GM08714 (cell line): Measurements from ENCODE around the gene PGS1.

Experiments
- H3K4me3 ChIP-seq: fragments of 200-500 bp; sonication (Bioruptor generic); 2 replicates; pipeline ENCODE4 v1.5.1; 2014; ENCODE audit warnings: mild to moderate bottlenecking, low read length, inconsistent platforms
- ZNF274 ChIP-seq: IDR thresholded peaks from 2 replicates; pipeline ENCODE4 v1.6.1; 2012; ENCODE audit warnings: mild to moderate bottlenecking, low read depth, low read length

Gene PGS1

DNA sequence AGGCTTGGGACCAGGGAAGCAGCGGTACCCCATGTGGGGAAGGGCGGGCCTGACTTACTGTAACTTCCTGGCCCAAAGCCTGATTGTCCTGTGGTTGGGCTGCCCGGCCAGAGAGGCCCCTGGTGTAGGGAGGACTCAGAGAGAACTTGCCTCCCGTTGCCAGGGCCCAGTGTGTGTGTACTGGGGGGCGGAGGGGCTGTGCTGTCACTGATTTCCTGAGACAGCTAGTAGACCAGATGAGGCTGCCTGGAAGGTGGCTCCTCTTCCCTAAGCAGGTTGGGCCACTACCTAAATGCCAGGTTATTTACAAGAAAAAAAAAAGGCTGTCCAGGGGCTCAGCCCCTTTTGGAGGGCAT lies 35.3 kb upstream of the PGS1 start:
- no peak overlapping the region for H3K4me3 ChIP-seq
- no peak for TF ChIP-seq ZNF274

DNA sequence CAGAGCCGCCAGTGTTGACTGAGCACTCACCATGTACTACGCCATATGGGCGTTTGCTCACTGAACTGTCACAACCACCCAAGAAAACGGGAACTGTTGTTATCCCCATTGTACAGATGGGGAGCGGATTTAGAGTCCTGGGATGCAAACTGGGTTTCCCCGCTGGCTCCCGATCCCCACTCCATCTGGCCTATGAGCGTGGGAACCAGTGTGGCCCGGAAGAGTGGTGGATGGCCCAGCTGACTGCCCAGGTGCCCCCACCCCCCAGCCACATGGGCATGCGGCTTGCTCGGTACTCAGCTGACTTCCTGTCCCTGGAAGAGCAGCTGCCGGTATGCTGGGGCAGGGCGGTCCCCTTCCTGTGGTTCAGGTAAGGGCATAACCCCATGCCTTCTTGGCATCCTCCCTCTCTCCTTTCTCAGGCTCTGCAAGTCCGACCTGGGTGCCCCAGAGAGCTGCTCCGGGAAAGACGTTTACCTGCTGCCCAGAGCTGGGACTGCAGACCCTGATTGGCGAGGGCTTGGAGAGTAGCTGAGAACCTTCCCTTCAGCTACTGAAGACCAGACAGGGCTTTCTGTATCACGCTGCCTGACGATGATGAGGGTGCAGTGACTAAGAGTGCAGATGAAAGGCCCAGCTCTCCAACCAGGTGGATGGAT lies 34.8 kb upstream of the PGS1 start:
- TF ChIP-seq ZNF274: no peak
- H3K4me3 ChIP-seq: no peak overlapping the region

DNA sequence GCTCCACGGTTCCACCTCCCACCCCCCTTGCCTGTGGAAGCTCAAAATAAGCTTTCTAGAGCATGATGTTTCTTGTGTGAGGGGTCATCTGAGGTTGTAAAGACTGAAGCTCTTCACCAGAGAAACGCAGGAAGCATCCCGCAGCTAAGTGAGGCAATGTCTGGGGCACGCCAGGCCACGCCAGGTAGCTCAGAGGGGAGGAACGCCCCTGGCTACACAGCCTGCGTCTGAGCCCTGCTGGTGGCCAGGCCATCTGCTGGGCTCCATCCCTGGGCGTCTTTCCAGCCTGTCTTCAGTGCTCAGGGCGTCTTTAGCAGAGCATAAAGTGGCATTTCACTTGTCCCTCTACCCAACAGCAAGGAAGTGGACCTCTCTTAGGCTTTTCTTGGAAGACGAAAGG lies 33.8 kb upstream of the PGS1 start:
- H3K4me3 ChIP-seq: no peak overlapping the region
- no peak for TF ChIP-seq ZNF274

DNA sequence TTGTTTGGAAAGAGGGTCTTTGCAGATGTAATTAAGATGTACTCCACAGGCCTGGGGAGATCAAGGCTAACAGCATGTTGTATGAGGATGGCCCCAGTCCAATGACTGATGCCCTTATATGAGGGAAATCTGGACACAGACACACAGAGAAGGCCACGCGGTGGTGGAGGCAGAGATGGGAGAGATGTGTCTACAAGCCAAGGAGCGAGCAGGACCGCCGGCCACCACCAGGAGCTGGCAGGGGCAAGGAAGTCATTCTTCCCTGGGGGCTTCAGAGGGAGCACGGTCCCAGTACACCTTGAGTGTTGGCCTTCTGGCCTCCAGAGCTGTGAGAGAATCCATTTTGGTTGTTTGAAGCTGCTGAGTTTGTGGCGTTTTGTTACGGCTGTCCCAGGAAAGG lies 33.3 kb upstream of the PGS1 start:
- H3K4me3 ChIP-seq: no peak overlapping the region
- no peak for TF ChIP-seq ZNF274

DNA sequence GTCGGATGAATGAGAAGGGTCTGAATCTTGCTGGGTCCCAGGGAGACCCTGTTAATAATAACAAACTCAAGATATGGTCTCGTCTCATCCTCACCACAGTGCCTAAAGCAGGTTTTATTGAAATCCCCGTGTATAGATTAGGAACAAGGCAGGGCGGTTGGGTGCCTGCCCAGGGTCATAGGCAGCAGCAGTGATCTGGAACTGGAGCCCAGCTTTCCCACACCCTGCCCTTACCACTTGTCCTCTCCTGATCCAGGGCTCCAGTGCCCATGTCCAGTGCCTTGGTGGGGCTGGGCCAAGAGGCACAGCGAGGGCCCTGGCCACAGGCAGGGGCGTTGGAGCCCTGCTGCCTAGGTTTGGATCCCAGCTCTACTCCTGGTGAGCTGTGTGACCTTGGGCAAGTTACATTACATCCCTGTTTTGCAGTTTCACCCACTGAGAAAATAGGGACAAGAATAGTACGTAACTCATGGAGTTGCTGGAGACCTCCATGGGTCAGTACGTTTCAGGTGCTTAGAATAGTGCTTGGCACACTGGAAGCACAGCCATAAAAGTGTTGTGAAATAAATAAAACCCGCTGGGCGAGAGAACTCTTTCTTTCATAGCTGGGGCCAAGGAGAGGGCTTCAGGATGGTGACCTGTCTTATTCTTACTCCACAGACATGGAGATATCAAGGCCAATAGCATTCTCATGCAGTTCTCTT lies 32.5 kb upstream of the PGS1 start:
- TF ChIP-seq ZNF274: no peak

DNA sequence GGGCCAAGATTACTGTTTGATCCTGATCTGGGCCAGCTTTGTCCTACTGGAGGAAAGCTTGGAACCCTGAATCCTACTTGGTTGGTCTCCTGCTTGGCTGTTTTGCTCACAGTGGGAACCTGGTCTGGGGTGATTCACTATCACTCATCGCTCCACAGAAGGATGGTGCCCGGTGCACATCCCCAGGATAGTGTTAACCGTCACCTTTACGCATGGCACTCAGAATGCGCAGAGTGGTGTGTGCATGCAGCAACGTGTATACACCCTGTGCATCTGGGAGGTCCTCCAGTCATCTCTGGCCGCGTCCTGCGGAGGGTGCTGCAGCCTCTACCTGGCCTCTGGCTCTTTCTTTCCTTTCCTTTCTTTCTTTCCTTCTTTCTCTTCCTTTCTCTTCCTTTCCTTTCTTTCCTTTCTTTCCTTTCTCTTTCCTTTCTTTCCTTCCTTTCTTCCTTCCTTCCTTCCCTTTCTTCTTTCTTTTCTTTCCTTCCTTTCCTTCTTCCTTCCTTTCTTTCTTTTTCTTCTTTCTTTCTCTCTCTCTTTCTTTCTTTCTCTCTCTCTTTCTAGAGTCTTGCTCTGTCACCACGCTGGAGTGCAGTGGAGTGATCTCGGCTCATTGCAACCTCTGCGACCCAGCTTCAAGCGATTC lies 31.7 kb upstream of the PGS1 start:
- no peak for TF ChIP-seq ZNF274
- no peak overlapping the region for H3K4me3 ChIP-seq

More for the DNA sequence above, 32.5 kb upstream of the PGS1 start:
- no peak overlapping the region for H3K4me3 ChIP-seq

DNA sequence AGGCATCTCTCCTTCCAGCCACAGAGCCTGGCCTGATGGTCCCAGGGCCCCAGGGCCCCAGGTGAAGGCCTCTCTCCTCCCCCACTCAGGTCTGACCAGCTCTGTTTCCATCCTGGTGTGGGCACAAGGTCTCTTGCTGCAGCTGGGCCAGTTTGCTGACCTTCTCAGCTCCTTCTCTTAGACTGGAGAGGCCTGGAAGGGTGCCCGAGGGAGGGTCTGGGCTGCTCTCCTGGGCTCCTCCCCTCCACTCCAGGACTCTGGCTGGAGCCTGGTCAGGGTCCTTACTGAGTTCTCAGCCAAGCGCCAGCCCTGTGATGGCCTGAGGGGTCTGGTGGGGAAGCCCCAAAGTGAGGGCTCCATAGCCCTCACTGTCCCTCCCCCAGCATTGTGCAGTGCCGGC lies 31.0 kb upstream of the PGS1 start:
- H3K4me3 ChIP-seq: no peak overlapping the region
- TF ChIP-seq ZNF274: no peak

DNA sequence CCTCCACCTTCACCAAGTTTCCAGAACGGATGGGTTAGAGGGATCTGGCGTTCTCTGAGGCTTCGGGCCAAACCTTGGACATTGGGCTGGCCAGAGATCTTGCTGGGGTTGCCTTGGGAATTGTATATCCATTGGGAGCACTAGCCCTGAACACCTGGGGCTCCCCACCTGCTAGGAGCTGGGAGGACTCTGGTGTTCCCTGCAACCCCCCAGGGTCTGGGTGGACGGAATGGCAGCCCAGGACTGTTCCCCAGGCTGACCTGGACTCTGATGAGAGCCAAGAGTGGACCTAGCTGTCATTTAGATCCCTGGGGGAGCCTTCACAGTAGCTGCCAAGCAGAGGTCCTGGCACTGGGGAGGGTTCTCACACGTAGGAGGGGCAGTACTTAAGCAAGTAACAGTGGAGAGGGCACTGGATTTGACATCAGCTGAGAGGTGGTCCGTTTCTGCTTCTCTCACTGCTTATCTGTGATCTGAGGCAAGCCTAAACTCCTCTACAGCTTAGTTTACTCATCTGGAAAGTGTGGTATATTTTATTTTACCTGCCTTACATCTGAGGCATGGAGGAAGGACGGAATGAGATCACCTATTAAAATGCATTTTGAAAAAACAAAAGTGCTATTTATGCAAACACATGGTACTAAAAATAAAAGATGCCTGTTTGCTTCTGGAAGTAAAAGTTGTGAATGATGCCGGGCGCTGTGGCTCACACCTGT lies 30.2 kb upstream of the PGS1 start:
- no peak overlapping the region for H3K4me3 ChIP-seq
- TF ChIP-seq ZNF274: no peak

DNA sequence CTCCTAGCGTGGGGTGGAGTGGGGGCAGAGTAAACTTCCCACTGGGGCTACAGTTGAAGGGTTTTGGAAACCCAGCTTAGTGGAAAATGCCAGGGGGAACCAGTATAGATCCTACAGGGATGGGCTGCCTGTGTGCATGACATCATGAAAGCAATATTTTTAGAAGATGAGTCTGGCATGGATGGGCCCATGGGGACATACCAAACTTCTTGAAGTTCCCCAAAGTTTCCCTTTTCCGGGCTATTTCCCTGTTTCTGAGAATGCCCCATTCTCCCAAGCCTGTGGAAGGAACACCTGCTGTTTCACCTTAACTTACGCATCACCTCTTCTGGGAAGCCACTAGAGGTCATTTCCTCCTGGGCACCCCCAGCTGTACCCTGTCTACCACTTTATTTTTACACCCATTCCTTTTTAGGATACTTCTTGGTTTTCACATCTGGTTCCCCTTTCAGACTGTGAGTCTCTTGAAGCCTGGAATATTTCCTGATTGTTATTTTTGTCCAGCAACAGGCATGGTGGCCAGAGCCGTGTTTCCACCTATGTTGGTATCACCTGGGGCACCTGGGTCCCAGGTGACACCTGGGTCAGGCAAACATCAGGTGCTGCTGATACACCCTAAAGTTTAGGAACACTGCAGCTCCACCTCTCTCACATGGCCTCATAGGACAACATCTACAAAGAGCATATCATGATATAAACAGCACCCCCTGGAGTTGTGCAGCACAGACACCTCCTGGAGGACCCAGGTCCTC lies 28.4 kb upstream of the PGS1 start:
- TF ChIP-seq ZNF274: no peak
- no peak overlapping the region for H3K4me3 ChIP-seq

DNA sequence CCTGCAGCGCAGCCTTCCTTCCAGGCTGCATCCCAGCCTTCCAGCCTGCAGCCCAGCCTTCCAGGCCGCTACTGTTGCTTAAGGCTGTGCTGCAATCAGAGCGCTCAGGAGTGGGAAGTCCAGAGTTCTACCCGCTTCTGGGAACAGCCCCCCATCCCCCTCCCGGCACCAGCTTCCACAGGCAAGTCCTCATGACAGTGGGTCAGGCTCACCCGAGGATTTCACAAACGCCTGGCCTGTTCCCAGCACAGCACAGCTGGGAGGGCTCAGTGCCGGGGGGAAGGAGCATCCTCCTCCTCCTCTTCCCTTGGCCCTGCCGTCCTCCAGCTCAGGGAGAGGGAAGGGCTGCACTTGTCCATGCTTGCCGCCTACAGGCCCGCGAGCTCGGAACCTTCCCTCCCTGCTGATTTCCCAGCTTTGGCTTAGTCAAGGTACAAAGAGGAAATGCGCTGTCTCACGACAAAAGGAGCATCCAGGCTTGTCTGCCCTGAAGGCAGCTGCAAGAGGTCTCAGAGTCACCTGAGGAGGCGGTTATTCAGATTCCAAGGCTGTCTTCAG lies 26.9 kb upstream of the PGS1 start:
- no peak overlapping the region for H3K4me3 ChIP-seq
- TF ChIP-seq ZNF274: no peak

DNA sequence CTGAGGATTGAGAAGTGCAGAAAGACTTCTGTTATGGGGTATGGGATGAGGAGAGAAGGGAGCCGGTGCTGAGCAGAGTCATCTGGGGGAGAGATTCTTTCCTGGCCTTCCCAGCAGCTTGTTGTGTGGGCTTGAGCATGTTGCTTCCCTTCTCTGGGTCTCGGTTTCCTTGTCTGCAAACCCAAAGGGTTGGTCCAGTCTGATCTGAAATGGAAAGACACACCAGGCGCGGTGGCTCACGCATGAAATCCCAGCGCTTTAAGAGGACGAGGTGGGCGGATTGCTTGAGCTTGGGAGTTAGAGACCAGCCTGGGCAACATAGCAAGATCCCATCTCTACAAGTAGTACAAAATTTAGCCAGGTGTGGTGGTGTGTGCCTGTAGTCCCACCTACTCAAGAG lies 24.6 kb upstream of the PGS1 start:
- H3K4me3 ChIP-seq: no peak overlapping the region
- TF ChIP-seq ZNF274: no peak

DNA sequence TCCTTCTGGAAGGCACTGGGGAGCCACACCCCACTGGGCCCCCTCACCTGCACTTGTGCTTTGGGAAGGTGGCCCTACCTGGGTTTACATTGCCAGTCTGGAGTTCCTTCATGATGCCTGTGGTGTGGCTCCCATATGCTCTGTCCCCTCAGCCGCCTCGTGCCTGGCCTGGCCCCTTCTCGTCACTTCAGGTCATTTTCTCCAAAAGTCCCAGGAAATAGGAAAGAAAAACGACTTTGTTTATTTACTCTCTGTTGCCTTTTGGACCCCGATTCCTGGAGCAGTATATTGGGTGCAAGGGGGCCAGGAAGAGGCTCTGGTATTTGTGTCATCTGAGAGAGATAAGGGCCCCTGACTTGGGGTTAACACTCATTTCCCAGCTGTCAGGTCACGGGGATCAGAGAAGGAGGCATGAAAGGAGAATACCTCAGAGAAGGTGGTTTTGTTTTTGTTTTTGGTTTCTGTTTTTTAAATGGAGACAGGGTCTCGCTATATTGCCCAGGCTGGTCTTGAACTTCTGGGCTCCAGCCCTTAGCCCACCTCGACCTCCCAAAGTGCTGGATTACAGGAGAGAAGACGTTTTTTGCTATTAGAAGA lies 23.3 kb upstream of the PGS1 start:
- no peak for TF ChIP-seq ZNF274
- H3K4me3 ChIP-seq: no peak overlapping the region

DNA sequence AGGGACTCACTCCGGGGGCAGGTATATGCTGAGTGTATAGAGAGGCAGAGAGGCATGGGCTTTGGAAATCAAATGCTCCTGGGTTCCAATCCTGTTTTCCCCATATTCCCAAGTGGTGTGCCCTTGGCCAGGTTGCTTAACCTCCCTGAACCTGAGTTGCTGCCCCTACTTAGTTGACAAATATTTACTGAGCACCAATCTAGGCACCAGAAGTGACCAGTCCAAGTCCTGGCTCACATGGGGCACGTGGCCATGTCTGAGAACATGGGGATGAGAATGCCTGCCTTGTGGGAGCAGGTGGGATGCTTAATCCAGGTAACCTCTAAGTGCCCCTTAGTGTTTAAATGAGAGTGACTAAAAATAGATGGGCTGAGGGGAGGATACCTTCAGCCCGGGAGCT lies 22.7 kb upstream of the PGS1 start:
- no peak overlapping the region; the same call in 1 of the 2 replicates for H3K4me3 ChIP-seq
- TF ChIP-seq ZNF274: no peak
